HG02571 (cell line): ENCODE measurements around the gene MRPL2.
A peak's percentile ranks its signal among the peaks of the same experiment; 100 is the strongest.

Source experiments
- ATAC-seq: cut with Tn5 transposase; IDR thresholded peaks from one replicate; pipeline ENCODE4 v1.9.1; 2021; ENCODE audit warnings: mild to moderate bottlenecking, moderate library complexity; ENCODE audit not compliant: unreplicated experiment

The MRPL2 gene

GRCh38 chr6:43021270-43022047 is 37.8 kb downstream of the MRPL2 start, which contains the start of gene RRP36:
Gene RRP36, plus strand, starts transcription at chr6:43021623. Its CDS starts 32 bp downstream, at chr6:43021655.
- ATAC-seq, result peak; percentile 67

GRCh38 chr6:43020847-43021246 is 38.4 kb downstream of the MRPL2 start:
- ATAC-seq, result no peak

DNA sequence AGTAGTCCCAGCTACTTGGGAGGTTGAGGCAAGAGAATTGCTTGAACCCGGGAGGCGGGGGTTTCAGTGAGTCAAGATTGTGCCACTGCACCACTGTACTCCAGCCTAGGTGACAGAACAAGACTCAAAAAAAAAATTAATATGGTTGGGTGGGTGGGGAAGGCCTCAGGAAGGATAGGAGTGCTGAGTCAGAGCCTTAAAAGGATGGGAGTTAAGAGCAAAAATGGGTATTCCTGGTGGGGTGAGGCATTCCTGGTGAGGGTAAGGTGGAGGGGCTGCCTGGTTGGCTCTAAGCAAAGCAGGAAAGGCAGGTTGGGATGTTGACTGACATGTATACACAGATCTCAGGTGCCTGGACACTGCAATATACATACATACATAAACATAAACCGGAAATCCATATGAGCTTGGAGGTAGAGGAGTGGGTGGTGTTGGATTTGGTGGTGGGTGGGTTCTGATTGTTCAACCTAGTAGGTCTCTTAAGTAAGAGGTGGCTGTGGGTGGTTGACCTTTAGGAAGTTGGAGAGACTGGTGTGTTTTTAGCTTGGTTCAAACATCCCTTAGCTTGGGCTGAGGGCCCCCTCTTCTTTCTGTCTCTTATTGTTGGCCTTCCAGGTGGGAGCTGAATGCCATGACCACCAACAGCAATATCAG is 39.1 kb downstream of the MRPL2 start:
- no peak for ATAC-seq

DNA sequence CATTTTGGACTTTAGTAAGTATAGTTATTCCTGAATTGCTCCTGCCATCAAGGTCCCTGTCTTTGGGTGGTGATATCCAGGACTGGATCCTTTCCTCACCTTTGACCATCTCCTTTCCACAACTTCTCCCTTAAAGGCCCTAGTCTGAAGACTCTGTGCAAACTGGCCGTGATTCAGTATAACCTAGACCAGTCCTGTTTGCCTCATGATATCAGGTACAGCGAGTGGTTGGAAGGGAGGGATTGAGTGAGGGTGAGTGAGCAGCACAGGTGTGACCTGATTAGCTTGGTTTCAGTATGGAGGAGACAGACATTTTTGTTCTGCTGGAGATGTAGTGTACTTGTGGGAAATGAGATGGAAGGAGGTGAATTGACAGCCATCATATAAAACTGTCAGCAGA is 40.1 kb downstream of the MRPL2 start:
- ATAC-seq, result no peak

DNA sequence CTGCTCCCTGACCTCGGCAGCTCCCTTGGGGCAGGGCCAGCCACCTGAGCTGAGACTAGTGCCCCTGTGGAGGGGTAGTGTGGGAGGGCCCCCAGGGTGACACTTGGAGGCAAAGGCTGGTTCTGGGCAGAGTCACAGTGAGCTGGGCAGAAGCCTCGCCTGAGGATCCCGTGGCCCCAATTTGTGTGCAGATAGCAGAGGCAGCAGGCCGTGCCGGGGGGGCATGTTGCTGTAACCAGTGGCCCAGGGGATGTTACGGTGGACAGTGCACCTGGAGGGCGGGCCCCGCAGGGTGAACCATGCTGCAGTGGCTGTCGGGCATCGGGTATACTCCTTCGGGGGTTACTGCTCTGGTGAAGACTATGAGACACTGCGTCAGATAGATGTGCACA is 42.3 kb downstream of the MRPL2 start:
- no peak for ATAC-seq

DNA sequence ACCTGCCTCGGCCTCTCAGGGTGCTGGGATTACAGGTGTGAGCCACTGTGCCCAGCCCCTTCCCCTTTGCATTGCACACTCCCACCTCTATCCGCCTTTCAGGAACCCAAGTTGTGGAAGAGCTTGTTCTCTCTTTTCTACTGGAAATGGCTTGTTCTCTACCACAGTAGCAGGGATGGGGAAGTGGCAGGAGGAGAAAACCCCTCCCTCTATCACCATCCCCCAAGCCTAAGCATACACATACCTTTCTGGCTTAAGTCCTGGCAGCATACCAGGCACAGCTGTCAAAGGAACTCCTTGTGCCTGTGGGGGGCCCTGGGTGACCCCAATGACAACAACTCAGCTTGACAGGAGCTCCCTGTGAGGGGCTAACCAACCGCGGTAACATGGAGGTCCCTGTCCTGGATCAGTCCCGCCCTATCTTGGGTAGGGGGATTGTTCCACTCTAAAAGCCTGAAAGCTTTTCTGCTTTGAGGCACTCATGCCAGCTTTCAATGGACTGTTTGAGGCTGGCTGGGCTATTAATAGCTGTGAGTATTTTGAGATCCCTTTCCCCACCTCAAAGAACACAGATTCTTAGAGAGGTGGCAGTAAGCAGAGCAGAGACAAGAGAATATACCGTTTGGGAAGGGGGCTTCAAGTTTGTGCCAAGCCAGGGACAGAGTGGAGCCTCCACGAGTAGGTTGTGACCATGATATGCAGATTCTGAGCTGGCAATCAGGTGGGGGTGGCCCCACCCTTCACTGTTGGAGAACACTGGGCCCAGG is 42.9 kb downstream of the MRPL2 start:
- ATAC-seq, result no peak

DNA sequence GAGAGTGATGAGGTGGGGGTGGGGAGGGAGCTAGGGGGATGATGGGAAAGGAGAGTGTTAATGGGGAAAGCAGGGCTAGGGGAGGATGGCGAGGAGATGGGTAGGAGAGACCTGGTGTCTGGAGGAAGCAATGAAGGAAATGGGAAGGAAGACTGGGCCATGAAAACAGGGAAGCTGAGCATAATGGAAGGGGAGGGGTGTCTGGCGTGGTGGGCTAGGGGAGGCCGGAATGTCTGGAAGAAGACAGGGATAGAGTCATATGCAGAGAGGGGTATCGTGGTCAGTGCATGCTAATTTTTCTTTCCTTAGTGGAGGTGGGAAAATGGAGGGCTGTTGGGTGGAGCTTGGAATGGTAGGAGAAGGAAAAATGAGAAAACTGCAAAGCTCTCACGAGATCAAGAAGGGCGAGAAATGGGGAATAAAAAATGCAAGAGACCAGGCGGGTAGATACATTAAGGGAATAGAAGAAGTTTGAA is 44.8 kb downstream of the MRPL2 start:
- no peak for ATAC-seq

DNA sequence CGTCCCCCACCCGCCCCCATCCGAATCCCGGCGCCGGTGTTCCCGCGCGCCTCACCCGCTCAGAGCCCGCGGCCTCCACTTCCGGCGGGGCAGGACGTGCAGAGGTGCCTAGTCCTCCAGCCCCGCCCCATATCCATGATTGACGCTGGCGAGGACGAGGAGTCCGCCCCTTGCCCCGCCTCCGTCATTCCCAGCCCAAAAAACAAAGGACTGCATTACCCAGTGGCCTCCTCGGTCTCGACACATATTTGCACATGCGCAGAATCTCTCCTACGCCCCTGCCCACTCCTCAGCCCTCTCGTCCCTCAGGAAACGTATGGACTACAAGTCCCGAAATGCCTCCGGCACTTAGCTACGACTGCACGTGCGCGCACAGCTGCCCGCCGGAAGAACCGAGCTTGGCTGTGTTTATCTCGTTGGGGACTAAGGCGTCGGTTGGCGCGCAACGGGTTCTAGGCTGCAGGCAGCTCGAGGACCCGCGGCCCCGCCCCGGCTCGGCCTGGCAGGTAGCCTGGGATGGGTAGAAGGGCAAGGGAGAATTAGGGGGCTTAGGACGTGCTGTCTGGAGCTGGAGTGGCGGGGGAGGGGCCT is 45.3 kb downstream of the MRPL2 start, which contains the start of the genes KLHDC3 and MEA1:
KLHDC3 (plus strand) TSS at position 407 of the 591 bp plus-strand sequence. CDS start 2,944 bp downstream, outside the sequence.
MEA1 (minus strand) TSS at position 104 of the 591 bp plus-strand sequence. CDS start 133 bp downstream, outside the sequence.
- ATAC-seq, result peak; percentile 91

GRCh38 chr6:43013097-43013842 is 46.0 kb downstream of the MRPL2 start:
- ATAC-seq, result no peak

DNA sequence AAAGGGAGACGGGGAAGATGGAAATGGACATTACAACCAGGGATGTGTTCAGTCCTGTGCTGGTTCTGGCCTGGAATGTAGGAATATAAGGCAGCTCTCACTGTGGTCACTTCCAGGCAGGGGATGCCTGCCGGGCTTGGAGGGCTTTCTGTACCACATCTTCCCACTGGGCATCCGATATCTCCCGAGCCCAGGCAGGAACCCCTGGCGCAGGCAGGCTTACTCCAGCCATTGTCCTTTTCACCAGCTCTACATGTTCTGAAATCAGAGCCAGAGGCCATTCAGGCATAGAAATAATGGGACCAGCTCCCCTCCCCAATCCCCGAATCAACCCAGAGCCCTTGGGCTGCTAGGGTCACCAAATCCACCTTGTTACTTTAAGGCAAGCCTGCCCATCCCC is 46.9 kb downstream of the MRPL2 start:
- ATAC-seq, result no peak

DNA sequence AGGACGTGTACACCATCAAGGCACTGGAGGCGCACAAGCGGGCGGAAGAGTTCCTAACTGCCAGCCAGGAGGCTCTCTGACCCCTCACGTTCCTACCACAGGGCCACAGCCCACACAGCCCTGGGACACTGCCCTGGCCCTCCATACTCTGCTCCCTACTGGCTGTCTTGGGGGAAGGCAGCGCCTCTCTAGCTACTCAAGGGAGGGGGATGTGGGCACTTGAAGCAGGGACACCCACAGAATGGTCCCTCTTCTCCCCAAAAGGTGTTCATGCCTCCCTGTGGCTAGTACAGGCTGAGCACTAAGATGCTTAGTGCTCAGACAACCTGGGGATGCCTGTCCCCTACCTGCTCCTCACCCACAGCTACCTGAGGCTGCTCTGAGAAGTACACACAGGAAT is 48.0 kb downstream of the MRPL2 start:
- ATAC-seq, result no peak

DNA sequence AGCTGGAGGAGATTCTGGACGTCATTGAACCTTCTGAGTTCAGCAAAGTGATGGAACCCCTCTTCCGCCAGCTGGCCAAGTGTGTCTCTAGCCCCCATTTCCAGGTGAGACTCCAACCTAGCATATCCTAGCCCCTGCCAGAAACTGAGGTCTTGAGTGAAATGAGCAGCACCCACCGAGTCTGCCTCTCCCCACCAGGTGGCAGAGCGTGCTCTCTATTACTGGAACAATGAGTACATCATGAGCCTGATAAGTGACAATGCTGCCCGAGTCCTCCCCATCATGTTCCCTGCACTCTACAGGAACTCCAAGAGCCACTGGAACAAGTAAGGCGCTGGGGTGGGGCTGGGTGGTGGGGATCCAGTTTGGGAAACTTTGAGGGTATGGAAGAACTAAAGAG is 50.1 kb downstream of the MRPL2 start:
- no peak for ATAC-seq

DNA sequence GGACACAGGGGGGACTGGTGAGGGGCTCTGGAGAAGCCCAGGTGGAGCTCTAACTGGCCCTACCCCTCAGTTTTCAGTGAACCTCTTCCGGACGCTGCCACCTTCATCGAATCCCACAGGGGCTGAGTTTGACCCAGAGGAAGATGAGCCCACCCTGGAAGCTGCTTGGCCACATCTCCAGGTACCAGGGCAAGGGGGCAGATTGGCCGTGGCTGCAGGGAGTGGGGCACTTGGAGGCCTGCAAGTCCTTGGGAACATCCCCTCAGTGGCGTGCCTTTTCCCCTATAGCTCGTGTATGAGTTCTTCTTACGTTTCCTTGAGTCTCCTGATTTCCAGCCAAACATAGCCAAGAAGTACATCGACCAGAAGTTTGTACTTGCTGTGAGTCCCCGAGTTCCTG is 52.1 kb downstream of the MRPL2 start:
- ATAC-seq, result no peak

DNA sequence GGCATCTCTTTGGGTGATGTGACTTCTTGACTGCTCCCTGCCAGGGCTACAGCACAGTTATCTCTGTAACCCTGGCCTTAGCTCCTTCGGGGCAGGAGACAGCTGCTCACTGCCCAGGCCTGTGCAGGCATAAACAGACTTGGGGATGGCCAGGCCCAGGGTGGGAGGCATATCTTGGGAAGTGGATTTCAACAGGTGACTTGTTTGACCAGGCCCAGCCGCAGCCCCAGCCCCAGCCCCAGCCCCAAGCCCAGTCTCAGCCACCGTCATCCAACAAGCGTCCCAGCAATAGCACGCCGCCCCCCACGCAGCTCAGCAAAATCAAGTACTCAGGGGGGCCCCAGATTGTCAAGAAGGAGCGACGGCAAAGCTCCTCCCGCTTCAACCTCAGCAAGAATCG is 53.0 kb downstream of the MRPL2 start:
- no peak for ATAC-seq

DNA sequence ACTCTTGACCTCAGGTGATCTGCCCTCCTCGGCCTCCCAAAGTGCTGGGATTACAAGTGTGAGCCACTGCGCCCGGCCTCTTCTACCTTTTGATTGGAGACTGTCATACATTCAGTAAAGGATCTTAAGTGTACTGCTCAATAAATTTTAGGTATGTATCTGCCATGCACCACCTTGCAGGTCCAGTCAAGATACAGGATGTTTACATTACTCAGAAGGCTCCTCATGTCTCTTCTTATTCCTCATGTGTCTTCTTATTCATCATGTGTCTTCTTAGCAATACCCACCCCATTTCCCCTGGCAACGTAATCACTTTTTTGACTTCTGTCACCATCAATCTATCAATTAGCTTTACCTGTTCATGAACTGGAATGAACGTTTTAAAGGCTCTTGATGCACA is 53.4 kb downstream of the MRPL2 start:
- ATAC-seq, result no peak
